Upper lobe of left lung (tissue), 6 donors: ENCODE data around the gene CMTM2. TPM values are rescaled to one million over a fixed set of nuclear protein-coding genes. Genes with fewer than 3 reads are reported as not detected.
A peak's percentile ranks its signal among the peaks of the same experiment; 100 is the strongest.

Experiments used
- ATAC-seq, 2 donors: fragments of 200-7000 bp; cut with Tn5 transposase; one replicate each; pipeline ENCODE4 v1.9.1; 2022; ENCODE audit warnings: mild to moderate bottlenecking in 2 of 2, moderate library complexity in 2 of 2; ENCODE audit not compliant: low FRiP score in 2 of 2
- DNase-seq, 2 donors: peaks; one replicate each; pipeline ENCODE4 v3.0.0-alpha.2; 2019 to 2020
- H3K27ac ChIP-seq, 4 donors: fragments of 200-600 bp; sonication (generic); one replicate each; pipeline ENCODE4 v1.5.1; 2016 to 2019
- H3K27me3 ChIP-seq, 4 donors: fragments of 200-600 bp; sonication (generic); one replicate each; pipeline ENCODE4 v1.5.1; 2017 to 2019
- H3K36me3 ChIP-seq, 4 donors: fragments of 200-600 bp; sonication (generic); one replicate each; pipeline ENCODE4 v1.5.1; 2016 to 2019
- H3K4me1 ChIP-seq, 4 donors: fragments of 200-600 bp; sonication (generic); one replicate each; pipeline ENCODE4 v1.5.1; 2018 to 2019
- H3K4me3 ChIP-seq, 4 donors: fragments of 200-600 bp; sonication (generic); one replicate each; pipeline ENCODE4 v1.5.1; 2017 to 2019; ENCODE audit warnings: mild to moderate bottlenecking in 2 of 4, moderate library complexity in 1 of 4
- H3K9me3 ChIP-seq, 4 donors: fragments of 200-600 bp; sonication (generic); one replicate each; pipeline ENCODE4 v1.5.1; 2018 to 2019
- CTCF ChIP-seq, 6 experiments: fragments of 450-650 bp in 4 of 6; fragments of 200-600 bp in 2 of 6; sonication (generic) in 2 of 6; IDR thresholded peaks; one replicate each; pipeline ENCODE4 v1.5.1; 2016 to 2019; ENCODE audit warnings: antibody characterized with exemption in 6 of 6
- EP300 ChIP-seq, 4 donors: sonication (generic); formaldehyde crosslinking; IDR thresholded peaks; one replicate each; pipeline ENCODE4 v1.5.1; 2017; ENCODE audit warnings: antibody characterized with exemption in 4 of 4, control low read depth in 2 of 4
- POLR2A ChIP-seq, 4 donors: fragments of 450-650 bp; IDR thresholded peaks; one replicate each; pipeline ENCODE4 v1.5.1; 2016 to 2017; ENCODE audit warnings: antibody characterized with exemption in 4 of 4, mild to moderate bottlenecking in 2 of 4
- POLR2AphosphoS5 ChIP-seq, 2 donors: sonication (generic); formaldehyde crosslinking; IDR thresholded peaks; one replicate each; pipeline ENCODE4 v1.5.1; 2017; ENCODE audit warnings: antibody characterized with exemption in 2 of 2
- WGBS, 2 donors: methylation state at CpG; one replicate each; pipeline ENCODE4 v1.1.5; 2017 to 2018; 5-methylcytosine and 5-hydroxymethylcytosine counted together
- total RNA-seq, 6 donors: library from RNA; depleted of rRNA in 4 of 6; stranded (reverse); fragments of >200 nt in 4 of 6; gene quantifications; one replicate each; pipeline versions ENCODE4 v1.1.0 to v1.2.1, GENCODE V29; 2016 to 2021
- donor health status: DM: no; HTN: no; CAD: no; lungs with moderate emphysema.
- donor health status: DM: no; HTN: yes; CAD: no; lungs with severe emphysema.

CMTM2 gene
- total RNA-seq, 6 donors from 2014 or later: 0.55 to 4.4 (median 3.4) TPM; not detected in 2

- H3K4me3 ChIP-seq: no peak overlapping the region
- TF ChIP-seq POLR2A (IDR thresholded peaks at IDR 0.05) (no peak), CTCF (IDR thresholded peaks at IDR 0.05) (no peak), POLR2AphosphoS5 (IDR thresholded peaks at IDR 0.05) (no peak), EP300 (IDR thresholded peaks at IDR 0.05) (no peak)
- 84 to 87% methylated on average over 5 of the region's 5 CpGs for whole genome bisulfite sequencing, 2 donors
- DNase-seq: no peak
- peaks cover 8 to 16% (median 12%) of the 10 kb centered on the region in 4 donors for H3K4me1 ChIP-seq
- peaks cover 0 to 3% (median 0%) of the 10 kb centered on the region in 4 donors for H3K27me3 ChIP-seq
- no peaks in the 10 kb centered on the region for H3K36me3 ChIP-seq
- ATAC-seq: peak in 1 of 2 donors; percentile 74
- no peak overlapping the region for H3K27ac ChIP-seq
- no peaks in the 10 kb centered on the region for H3K9me3 ChIP-seq
These were observed 3.0 kb upstream of the CMTM2 start for GRCh38 chr16:66576296-66576695.

- DNase-seq (no peak), ATAC-seq (peak in 1 of 2 donors; percentile 66)
- Histone ChIP-seq H3K27me3 (peaks cover 0 to 3% (median 0%) of the 10 kb centered on the region in 4 donors), H3K9me3 (no peaks in the 10 kb centered on the region), H3K4me1 (peaks cover 12 to 17% (median 15%) of the 10 kb centered on the region in 4 donors), H3K4me3 (no peak overlapping the region), H3K27ac (no peak overlapping the region), H3K36me3 (no peaks in the 10 kb centered on the region)
- no peak for TF ChIP-seq POLR2AphosphoS5 (IDR thresholded peaks at IDR 0.05)
- no peak for TF ChIP-seq CTCF (IDR thresholded peaks at IDR 0.05)
- no peak for TF ChIP-seq POLR2A (IDR thresholded peaks at IDR 0.05)
- 87 to 92% methylated on average over 4 of the region's 4 CpGs for WGBS, 2 donors
These were observed 1.4 kb downstream of the CMTM2 start for GRCh38 chr16:66580605-66581209.

- Histone ChIP-seq H3K9me3 (no peaks in the 10 kb centered on the region), H3K4me1 (peaks cover 19 to 24% (median 22%) of the 10 kb centered on the region in 4 donors), H3K27me3 (peaks cover 0 to 3% (median 0%) of the 10 kb centered on the region in 4 donors), H3K4me3 (no peak overlapping the region), H3K27ac (no peak overlapping the region), H3K36me3 (no peaks in the 10 kb centered on the region)
- ATAC-seq (no peak), DNase-seq (no peak)
- TF ChIP-seq CTCF (IDR thresholded peaks at IDR 0.05) (no peak), POLR2A (IDR thresholded peaks at IDR 0.05) (no peak), POLR2AphosphoS5 (IDR thresholded peaks at IDR 0.05) (no peak), EP300 (IDR thresholded peaks at IDR 0.05) (no peak)
- 56 to 89% methylated on average over 3 of the region's 3 CpGs for WGBS, 2 donors
These were observed 2.1 kb downstream of the CMTM2 start for GRCh38 chr16:66581246-66581952.

- WGBS, 2 donors: 50 to 53% methylated on average over 10 of the region's 10 CpGs
- Histone ChIP-seq H3K9me3 (no peaks in the 10 kb centered on the region), H3K4me1 (peaks cover 11 to 24% (median 23%) of the 10 kb centered on the region in 4 donors), H3K27ac (peak overlapping the region in 3 of 4 donors; percentile 39 to 69 (median 64)), H3K27me3 (no peaks in the 10 kb centered on the region), H3K36me3 (no peaks in the 10 kb centered on the region), H3K4me3 (no peak overlapping the region)
- TF ChIP-seq CTCF (IDR thresholded peaks at IDR 0.05): no peak
- TF ChIP-seq POLR2A (IDR thresholded peaks at IDR 0.05): no peak
- peak in 1 of 2 donors; percentile 44 for TF ChIP-seq POLR2AphosphoS5 (IDR thresholded peaks at IDR 0.05)
- TF ChIP-seq EP300 (IDR thresholded peaks at IDR 0.05): no peak
- DNase-seq (peak in 1 of 2 donors; percentile 55), ATAC-seq (peak; percentile 39 to 46)
These were observed 6.4 kb downstream of the CMTM2 start for GRCh38 chr16:66585481-66586239.
